Measurements from ENCODE around the gene CRYAA. TPM values are rescaled to one million over a fixed set of nuclear protein-coding genes. Genes with fewer than 3 reads are reported as not detected.
"Not testable (repeated sequence)": the region's sequence is repeated elsewhere in the genome, so short reads cannot be mapped to it uniquely, and the experiment has no call there.

CRYAA gene
- total RNA-seq, 1 experiment from 2014 or later = not detected

GRCh38 chr21:43159279-43160175 is 9.3 kb upstream of the CRYAA start:
- H3K9me3 ChIP-seq (ENCODE audit: control insufficient read depth in 1 of 2, insufficient read depth in 1 of 2, low read depth in 1 of 2, low read length in 2 of 2); H3K4me3 ChIP-seq (replicated peaks in 1 of 2; ENCODE audit: low read depth in 1 of 2, low read length in 2 of 2); intact Hi-C loops (cut with micrococcal nuclease); H3K9me2 ChIP-seq (ENCODE audit: insufficient read depth); H3K79me2 ChIP-seq (ENCODE audit: insufficient read depth, low read length); ATAC-seq; RAD21 ChIA-PET (ENCODE audit: low non-redundant PET in 1 of 2, low total read pairs in 2 of 2, uncharacterized antibody in 2 of 2, unreplicated experiment in 2 of 2); H2AFZ ChIP-seq (ENCODE audit: low read depth, low read length, poor library complexity, severe bottlenecking); BruUV-seq (replicated peaks); CTCF ChIA-PET; H4K20me1 ChIP-seq (ENCODE audit: insufficient read depth); POLR2A ChIA-PET; H3K36me3 ChIP-seq (ENCODE audit: control insufficient read depth in 1 of 2, insufficient read depth in 2 of 2, low read length in 2 of 2); H3K9ac ChIP-seq (ENCODE audit: low read length); H3K27me3 ChIP-seq (ENCODE audit: insufficient read depth, low read length); H3K4me2 ChIP-seq (ENCODE audit: low read length); H3K27ac ChIP-seq (ENCODE audit: low read depth, low read length); H3K4me1 ChIP-seq (ENCODE audit: control insufficient read depth in 1 of 2, insufficient read depth in 2 of 2, low read length in 2 of 2); DNase-seq (ENCODE audit: low read depth, low spot score): not testable (repeated sequence)

DNA sequence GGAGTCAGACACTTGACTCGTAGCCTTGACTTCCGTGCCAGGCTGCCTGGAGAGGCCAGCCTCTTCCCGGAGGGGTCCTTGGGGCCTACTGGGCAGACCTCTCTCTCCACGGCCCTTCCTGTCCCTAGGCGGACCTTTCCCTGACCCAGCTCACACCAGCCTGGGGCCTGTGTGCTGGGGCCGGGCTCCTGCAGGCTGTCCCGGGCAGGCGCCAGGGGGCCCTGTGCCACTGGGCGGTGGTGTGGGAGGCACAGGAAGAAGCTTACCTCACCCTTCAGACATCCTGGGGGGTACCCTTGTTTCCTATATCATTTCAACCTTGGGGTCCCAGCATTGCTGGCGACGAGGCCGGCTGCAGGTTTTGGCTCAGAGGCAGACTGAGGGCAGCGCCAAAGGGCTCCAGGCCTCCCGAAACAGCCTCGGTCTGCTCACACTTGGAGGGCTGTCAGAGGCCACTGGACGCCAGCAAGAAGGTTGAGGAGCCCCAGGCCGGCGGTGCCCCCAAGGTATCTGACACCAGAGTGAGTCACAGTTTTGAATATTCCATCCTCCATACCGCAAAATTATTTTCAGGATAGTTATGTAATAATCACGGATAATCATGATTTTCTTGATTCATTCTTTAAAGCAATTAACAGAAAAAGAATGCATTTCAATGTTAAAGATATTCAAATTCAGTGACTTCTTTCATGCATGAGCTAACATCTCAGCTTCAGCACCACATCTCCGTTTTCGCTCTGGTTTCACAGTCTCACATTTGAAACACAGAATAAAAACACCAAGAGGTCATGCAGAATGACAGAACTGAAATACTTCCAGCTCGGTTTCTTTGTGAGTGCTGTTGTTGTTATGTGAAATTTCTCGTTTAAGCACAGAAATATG is 6.7 kb upstream of the CRYAA start:
- POLR2A ChIA-PET; BruUV-seq (replicated peaks); CTCF ChIA-PET: not testable (repeated sequence)

GRCh38 chr21:43162708-43163205 is 6.1 kb upstream of the CRYAA start:
- H3K4me3 ChIP-seq (replicated peaks in 1 of 2; ENCODE audit: low read depth in 1 of 2, low read length in 2 of 2); H3K9me3 ChIP-seq (ENCODE audit: control insufficient read depth in 1 of 2, insufficient read depth in 1 of 2, low read depth in 1 of 2, low read length in 2 of 2); H3K4me2 ChIP-seq (ENCODE audit: low read length); CTCF ChIA-PET; H2AFZ ChIP-seq (ENCODE audit: low read depth, low read length, poor library complexity, severe bottlenecking); H3K27ac ChIP-seq (ENCODE audit: low read depth, low read length); DNase-seq (ENCODE audit: low read depth, low spot score); H3K9ac ChIP-seq (ENCODE audit: low read length); H3K4me1 ChIP-seq (ENCODE audit: control insufficient read depth in 1 of 2, insufficient read depth in 2 of 2, low read length in 2 of 2); POLR2A ChIA-PET; H3K9me2 ChIP-seq (ENCODE audit: insufficient read depth); RAD21 ChIA-PET (ENCODE audit: low non-redundant PET in 1 of 2, low total read pairs in 2 of 2, uncharacterized antibody in 2 of 2, unreplicated experiment in 2 of 2); H3K79me2 ChIP-seq (ENCODE audit: insufficient read depth, low read length); intact Hi-C loops (cut with micrococcal nuclease); H4K20me1 ChIP-seq (ENCODE audit: insufficient read depth); H3K36me3 ChIP-seq (ENCODE audit: control insufficient read depth in 1 of 2, insufficient read depth in 2 of 2, low read length in 2 of 2); BruUV-seq (replicated peaks); H3K27me3 ChIP-seq (ENCODE audit: insufficient read depth, low read length): not testable (repeated sequence)
- peak; percentile 74 for ATAC-seq

More for the DNA sequence above, 6.7 kb upstream of the CRYAA start:
- H3K9me2 ChIP-seq (ENCODE audit: insufficient read depth); intact Hi-C loops (cut with micrococcal nuclease); H2AFZ ChIP-seq (ENCODE audit: low read depth, low read length, poor library complexity, severe bottlenecking); DNase-seq (ENCODE audit: low read depth, low spot score); H3K36me3 ChIP-seq (ENCODE audit: control insufficient read depth in 1 of 2, insufficient read depth in 2 of 2, low read length in 2 of 2); H3K4me1 ChIP-seq (ENCODE audit: control insufficient read depth in 1 of 2, insufficient read depth in 2 of 2, low read length in 2 of 2); H3K9ac ChIP-seq (ENCODE audit: low read length); H3K79me2 ChIP-seq (ENCODE audit: insufficient read depth, low read length); H3K27ac ChIP-seq (ENCODE audit: low read depth, low read length); H4K20me1 ChIP-seq (ENCODE audit: insufficient read depth); H3K4me2 ChIP-seq (ENCODE audit: low read length); RAD21 ChIA-PET (ENCODE audit: low non-redundant PET in 1 of 2, low total read pairs in 2 of 2, uncharacterized antibody in 2 of 2, unreplicated experiment in 2 of 2); H3K27me3 ChIP-seq (ENCODE audit: insufficient read depth, low read length); H3K4me3 ChIP-seq (replicated peaks in 1 of 2; ENCODE audit: low read depth in 1 of 2, low read length in 2 of 2); H3K9me3 ChIP-seq (ENCODE audit: control insufficient read depth in 1 of 2, insufficient read depth in 1 of 2, low read depth in 1 of 2, low read length in 2 of 2): not testable (repeated sequence)
- peak; percentile 34; the same call in 1 of the 2 replicates for ATAC-seq

DNA sequence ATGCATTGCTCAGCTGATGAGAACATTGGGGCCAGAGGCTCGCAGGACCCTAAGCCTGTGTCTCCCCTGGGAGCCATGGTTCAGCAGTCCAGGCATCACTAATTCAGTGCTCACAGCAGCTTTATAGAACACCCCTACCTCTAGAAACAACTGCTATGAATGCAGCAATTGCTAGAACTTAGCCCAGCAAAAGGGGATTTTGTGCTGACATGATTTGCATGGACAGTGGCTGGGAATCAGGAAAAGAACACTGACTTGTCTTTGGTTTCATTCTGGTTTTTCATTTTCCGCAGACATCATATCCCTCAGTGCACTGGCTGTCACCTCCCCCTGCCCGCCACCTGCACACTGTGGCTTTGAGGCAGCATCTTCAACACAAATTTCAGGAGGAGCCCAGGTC is 4.0 kb upstream of the CRYAA start:
- intact Hi-C loops (cut with micrococcal nuclease); BruUV-seq (replicated peaks); DNase-seq (ENCODE audit: low read depth, low spot score); H3K4me3 ChIP-seq (replicated peaks in 1 of 2; ENCODE audit: low read depth in 1 of 2, low read length in 2 of 2); H2AFZ ChIP-seq (ENCODE audit: low read depth, low read length, poor library complexity, severe bottlenecking); H3K9me3 ChIP-seq (ENCODE audit: control insufficient read depth in 1 of 2, insufficient read depth in 1 of 2, low read depth in 1 of 2, low read length in 2 of 2); H3K4me2 ChIP-seq (ENCODE audit: low read length); H3K9ac ChIP-seq (ENCODE audit: low read length); POLR2A ChIA-PET; H3K27me3 ChIP-seq (ENCODE audit: insufficient read depth, low read length); CTCF ChIA-PET; H3K79me2 ChIP-seq (ENCODE audit: insufficient read depth, low read length); RAD21 ChIA-PET (ENCODE audit: low non-redundant PET in 1 of 2, low total read pairs in 2 of 2, uncharacterized antibody in 2 of 2, unreplicated experiment in 2 of 2); H4K20me1 ChIP-seq (ENCODE audit: insufficient read depth); H3K9me2 ChIP-seq (ENCODE audit: insufficient read depth); H3K27ac ChIP-seq (ENCODE audit: low read depth, low read length); H3K36me3 ChIP-seq (ENCODE audit: control insufficient read depth in 1 of 2, insufficient read depth in 2 of 2, low read length in 2 of 2); H3K4me1 ChIP-seq (ENCODE audit: control insufficient read depth in 1 of 2, insufficient read depth in 2 of 2, low read length in 2 of 2); ATAC-seq: not testable (repeated sequence)
